ENCODE data around the gene STX17. TPM values are rescaled to one million over a fixed set of nuclear protein-coding genes. Genes with fewer than 3 reads are reported as not detected.

The STX17 gene
- total and polyA plus RNA-seq, 7 donors: 5.2 to 31.1 (median 19.6) TPM

GRCh38 chr9:99962680-99963261, 56.3 kb downstream of the STX17 start:
- no peak for TF ChIP-seq CTCF (IDR thresholded peaks at IDR 0.05)
- Histone ChIP-seq H3K9me3 (no peaks in the 10 kb centered on the region), H3K4me3 (no peak overlapping the region), H3K27me3 (ENCODE audit: insufficient read depth in 3 of 3, low read length in 2 of 3) (no peaks in the 10 kb centered on the region), H3K4me1 (no peaks in the 10 kb centered on the region), H3K27ac (no peak overlapping the region), H3K36me3 (ENCODE audit: insufficient read depth in 1 of 2, low read depth in 1 of 2) (peaks cover 0 to 47% of the 10 kb centered on the region in 2 donors)
- no peak for ATAC-seq
- intact Hi-C loops (cut with DNase I): no loop called here
- DNase-seq: no peak
- 94 to 97% (median 97%) methylated on average over 1 of the region's 1 CpG for WGBS, 3 donors

- no peak for TF ChIP-seq CTCF (IDR thresholded peaks at IDR 0.05)
- ATAC-seq (no peak), DNase-seq (no peak)
- Histone ChIP-seq H3K36me3 (ENCODE audit: insufficient read depth in 1 of 2, low read depth in 1 of 2) (peaks cover 0 to 63% of the 10 kb centered on the region in 2 donors), H3K4me1 (no peaks in the 10 kb centered on the region), H3K27ac (no peak overlapping the region), H3K4me3 (no peak overlapping the region), H3K9me3 (no peaks in the 10 kb centered on the region), H3K27me3 (ENCODE audit: insufficient read depth in 3 of 3, low read length in 2 of 3) (no peaks in the 10 kb centered on the region)
- WGBS, 3 donors: 82 to 89% (median 83%) methylated on average over 1 of the region's 1 CpG
- intact Hi-C loops (cut with DNase I): no loop called here
Observed at GRCh38 chr9:99964336-99964735, 57.9 kb downstream of the STX17 start.

- TF ChIP-seq CTCF (IDR thresholded peaks at IDR 0.05): no peak
- no peak for ATAC-seq
- H3K27ac ChIP-seq: no peak overlapping the region
- no peaks in the 10 kb centered on the region for H3K9me3 ChIP-seq
- H3K4me3 ChIP-seq: no peak overlapping the region
- peaks cover 0 to 63% of the 10 kb centered on the region in 2 donors for H3K36me3 ChIP-seq (ENCODE audit: insufficient read depth in 1 of 2, low read depth in 1 of 2)
- WGBS, 3 donors: 96 to 97% (median 96%) methylated on average over 2 of the region's 2 CpGs
- H3K27me3 ChIP-seq (ENCODE audit: insufficient read depth in 3 of 3, low read length in 2 of 3): no peaks in the 10 kb centered on the region
- no peak for DNase-seq
- H3K4me1 ChIP-seq: no peaks in the 10 kb centered on the region
- intact Hi-C loops (cut with DNase I): no loop called here
Observed at GRCh38 chr9:99966001-99966400, 59.5 kb downstream of the STX17 start.

- intact Hi-C loops (cut with DNase I): no loop called here
- TF ChIP-seq CTCF (IDR thresholded peaks at IDR 0.05): no peak
- Histone ChIP-seq H3K9me3 (no peaks in the 10 kb centered on the region), H3K27ac (no peak overlapping the region), H3K4me3 (no peak overlapping the region), H3K27me3 (ENCODE audit: insufficient read depth in 3 of 3, low read length in 2 of 3) (no peaks in the 10 kb centered on the region), H3K4me1 (no peaks in the 10 kb centered on the region), H3K36me3 (ENCODE audit: insufficient read depth in 1 of 2, low read depth in 1 of 2) (peaks cover 0 to 58% of the 10 kb centered on the region in 2 donors)
- DNase-seq: no peak
- ATAC-seq: no peak
- 43 to 64% (median 53%) methylated on average over 2 of the region's 2 CpGs for WGBS, 3 donors
Observed at GRCh38 chr9:99966716-99967115, 60.3 kb downstream of the STX17 start.

- 83 to 88% (median 84%) methylated on average over 2 of the region's 2 CpGs for WGBS, 3 donors
- TF ChIP-seq CTCF (IDR thresholded peaks at IDR 0.05): no peak
- intact Hi-C loops (cut with DNase I): no loop called here
- ATAC-seq (no peak), DNase-seq (no peak)
- Histone ChIP-seq H3K36me3 (ENCODE audit: insufficient read depth in 1 of 2, low read depth in 1 of 2) (peaks cover 0 to 51% of the 10 kb centered on the region in 2 donors), H3K4me1 (no peaks in the 10 kb centered on the region), H3K27ac (no peak overlapping the region), H3K27me3 (ENCODE audit: insufficient read depth in 3 of 3, low read length in 2 of 3) (no peaks in the 10 kb centered on the region), H3K4me3 (no peak overlapping the region), H3K9me3 (no peaks in the 10 kb centered on the region)
Observed at GRCh38 chr9:99967457-99967856, 61.0 kb downstream of the STX17 start.

All from psoas muscle (tissue), 8 donors.